Kidney (tissue), 14 donors: ENCODE data around the gene PABPN1. TPM values are rescaled to one million over a fixed set of nuclear protein-coding genes. Genes with fewer than 3 reads are reported as not detected.

Experiments used
- DNase-seq, 5 donors: peaks; one replicate each; pipeline ENCODE4 v3.0.0-alpha.2; 2013 to 2020
- FAIRE-seq: peaks from 2 replicates; lab custom pipeline; 2012; peaks lifted over from hg19 to GRCh38; lab: Jason Lieb, UNC
- H3K27ac ChIP-seq, 2 donors: one replicate each; pipeline ENCODE4 v1.7.0; 2013; ENCODE audit warnings: low read depth in 2 of 2, low read length in 2 of 2, inconsistent platforms in 1 of 2
- H3K27me3 ChIP-seq: one replicate; pipeline ENCODE4 v1.7.1; 2013; ENCODE audit warnings: low read length, inconsistent platforms; ENCODE audit not compliant: control insufficient read depth, insufficient read depth
- H3K36me3 ChIP-seq, 3 donors: one replicate each; pipeline versions ENCODE4 v1.7.0 to v1.7.1; 2013; ENCODE audit warnings: low read length in 3 of 3, control low read depth in 1 of 3, inconsistent platforms in 1 of 3; ENCODE audit not compliant: insufficient read depth in 3 of 3, control insufficient read depth in 2 of 3
- H3K4me1 ChIP-seq, 3 donors: one replicate each; pipeline versions ENCODE4 v1.7.0 to v1.7.1; 2013; ENCODE audit warnings: low read length in 3 of 3, inconsistent platforms in 1 of 3, low read depth in 1 of 3; ENCODE audit not compliant: control insufficient read depth in 2 of 3, insufficient read depth in 2 of 3
- H3K4me3 ChIP-seq, 3 donors: one replicate each; pipeline versions ENCODE4 v1.7.0 to v1.8.1; 2013; ENCODE audit warnings: low read length in 3 of 3, control low read depth in 1 of 3, inconsistent platforms in 1 of 3
- H3K9ac ChIP-seq, 3 donors: one replicate each; pipeline versions ENCODE4 v1.7.0 to v1.7.1; 2013; ENCODE audit warnings: low read length in 3 of 3, control low read depth in 1 of 3, inconsistent platforms in 1 of 3
- H3K9me3 ChIP-seq, 3 donors: one replicate each; pipeline versions ENCODE4 v1.7.0 to v1.7.1; 2013; ENCODE audit warnings: low read length in 3 of 3, control low read depth in 1 of 3, inconsistent platforms in 1 of 3; ENCODE audit not compliant: control insufficient read depth in 2 of 3, insufficient read depth in 1 of 3
- intact Hi-C: fragments of 100-400 bp; cut with DNase I; formaldehyde crosslinking; loops from one replicate; pipeline ENCODE4 v1.11.1; 2022
- polyA plus RNA-seq: library from polyadenylated mRNA; stranded (reverse); fragments of 350-450 nt; fragmentation: Illumina TruSeq; extraction: RNeasy Lipid Tissue Mini Kit (QIAGEN cat#74804); gene quantifications from one replicate; pipeline ENCODE4 v1.2.3, GENCODE V29; 2014; ENCODE audit warnings: low read depth, low replicate concordance; ENCODE audit not compliant: insufficient read depth
- total RNA-seq: library from RNA; stranded (reverse); fragmentation: NEBNext Ultra II Directional; extraction: Animal tissue kit (Norgen Biotek cat#: 25700); gene quantifications from one replicate; pipeline ENCODE4 v1.2.1, GENCODE V29; 2021
- TF ChIP-seq, protein P1 (sequence below): IDR thresholded peaks from 3 replicates; pipeline ENCODE4 v1.5.1; 2012; ENCODE audit warnings: mild to moderate bottlenecking, moderate library complexity, borderline replicate concordance; ENCODE audit not compliant: insufficient read depth; ENCODE audit errors: extremely low read depth
- donor health status: control.
- donor health status: control.
- donor health status: control.
- donor health status: control.
- donor health status: control.
- donor health status: DM: yes; HTN: yes; CAD: no.
- donor health status: Normal renal cell carcinoma (clear cell type).

The PABPN1 gene
- total and polyA plus RNA-seq, 2 donors from 2014 or later, result 140 to 145 TPM

DNA sequence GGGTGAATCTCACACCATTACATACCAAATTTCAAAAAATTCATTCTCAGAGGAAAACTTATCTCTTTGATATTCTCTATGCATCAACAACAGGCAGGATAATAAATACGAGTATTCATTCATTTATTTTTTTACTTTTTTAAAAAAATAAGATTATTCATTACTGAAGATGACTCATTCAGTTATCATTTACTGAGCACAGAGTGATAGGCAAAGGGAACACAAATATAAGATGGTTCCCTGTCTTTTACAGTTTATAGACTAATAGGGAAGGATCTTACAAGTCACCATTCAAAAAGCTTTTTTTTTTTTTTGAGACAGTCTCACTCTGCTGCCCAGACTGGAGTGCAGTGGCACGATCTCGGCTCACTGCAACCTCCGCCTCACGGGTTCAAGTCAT is 5.0 kb upstream of the PABPN1 start:
- H3K4me3 ChIP-seq, result no peak overlapping the region
- no peak overlapping the region for H3K9ac ChIP-seq
- H3K27ac ChIP-seq, result no peak overlapping the region
- H3K36me3 ChIP-seq, result peaks cover 0 to 3% (median 0%) of the 10 kb centered on the region in 3 donors
- H3K27me3 ChIP-seq, result no peaks in the 10 kb centered on the region
- DNase-seq (no peak), FAIRE-seq (no peak)
- peaks cover 0 to 5% (median 0%) of the 10 kb centered on the region in 3 donors for H3K4me1 ChIP-seq
- intact Hi-C loops, result no loop called here
- H3K9me3 ChIP-seq, result no peaks in the 10 kb centered on the region
- TF ChIP-seq, protein P1, sequence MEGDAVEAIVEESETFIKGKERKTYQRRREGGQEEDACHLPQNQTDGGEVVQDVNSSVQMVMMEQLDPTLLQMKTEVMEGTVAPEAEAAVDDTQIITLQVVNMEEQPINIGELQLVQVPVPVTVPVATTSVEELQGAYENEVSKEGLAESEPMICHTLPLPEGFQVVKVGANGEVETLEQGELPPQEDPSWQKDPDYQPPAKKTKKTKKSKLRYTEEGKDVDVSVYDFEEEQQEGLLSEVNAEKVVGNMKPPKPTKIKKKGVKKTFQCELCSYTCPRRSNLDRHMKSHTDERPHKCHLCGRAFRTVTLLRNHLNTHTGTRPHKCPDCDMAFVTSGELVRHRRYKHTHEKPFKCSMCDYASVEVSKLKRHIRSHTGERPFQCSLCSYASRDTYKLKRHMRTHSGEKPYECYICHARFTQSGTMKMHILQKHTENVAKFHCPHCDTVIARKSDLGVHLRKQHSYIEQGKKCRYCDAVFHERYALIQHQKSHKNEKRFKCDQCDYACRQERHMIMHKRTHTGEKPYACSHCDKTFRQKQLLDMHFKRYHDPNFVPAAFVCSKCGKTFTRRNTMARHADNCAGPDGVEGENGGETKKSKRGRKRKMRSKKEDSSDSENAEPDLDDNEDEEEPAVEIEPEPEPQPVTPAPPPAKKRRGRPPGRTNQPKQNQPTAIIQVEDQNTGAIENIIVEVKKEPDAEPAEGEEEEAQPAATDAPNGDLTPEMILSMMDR, result no peak

DNA sequence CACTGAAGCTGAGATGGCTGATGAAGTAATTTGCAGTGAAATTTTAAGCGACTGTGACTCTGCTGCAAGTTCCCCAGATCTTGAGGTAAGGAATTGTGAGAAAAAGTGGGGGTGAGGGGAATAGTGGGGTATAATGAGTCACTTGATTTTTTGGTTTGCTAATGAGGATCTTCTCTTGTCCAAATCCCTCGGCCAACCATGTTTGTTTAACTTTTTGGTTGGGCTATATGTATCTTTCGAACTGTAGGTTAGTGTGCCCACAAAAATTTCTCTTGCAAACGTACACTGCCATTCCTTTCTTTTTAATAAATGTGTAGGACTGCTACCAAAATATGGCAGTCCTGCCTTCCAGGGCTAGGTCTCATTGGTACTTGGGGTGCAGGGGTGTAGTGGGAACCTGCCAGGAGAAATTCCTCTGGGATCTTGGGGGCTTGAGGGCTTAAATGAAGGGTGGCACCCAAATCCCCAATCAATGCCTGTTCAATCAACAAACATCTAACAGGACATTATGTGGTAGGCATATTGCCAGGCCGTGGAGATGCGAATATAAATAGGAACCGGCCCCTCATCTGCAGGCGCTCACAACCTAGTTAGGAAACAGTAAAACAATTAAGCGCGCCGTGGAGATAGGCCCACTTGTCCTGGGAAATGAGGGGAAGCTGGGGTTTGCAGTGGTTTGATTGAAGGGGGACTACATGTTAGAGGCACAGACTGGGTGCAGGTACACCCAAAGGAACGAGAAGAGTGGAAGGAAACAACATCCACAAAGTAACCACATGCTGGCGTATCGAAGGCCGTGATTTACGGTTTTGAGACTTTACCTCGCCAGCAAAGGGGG is 1.3 kb upstream of the PABPN1 start:
- H3K4me1 ChIP-seq, result peaks cover 3 to 19% (median 16%) of the 10 kb centered on the region in 3 donors
- TF ChIP-seq, protein P1, result no peak
- no peaks in the 10 kb centered on the region for H3K9me3 ChIP-seq
- H3K4me3 ChIP-seq, result peak overlapping the region; percentile 73 to 84 (median 77)
- no peak for DNase-seq
- no peak for FAIRE-seq
- peak overlapping the region in 2 of 3 donors; percentile 75 to 80 for H3K9ac ChIP-seq
- H3K27me3 ChIP-seq, result no peaks in the 10 kb centered on the region
- intact Hi-C loops, result no loop called here
- peak overlapping the region; percentile 92 to 98 for H3K27ac ChIP-seq
- peaks cover 9 to 24% (median 10%) of the 10 kb centered on the region in 3 donors for H3K36me3 ChIP-seq

DNA sequence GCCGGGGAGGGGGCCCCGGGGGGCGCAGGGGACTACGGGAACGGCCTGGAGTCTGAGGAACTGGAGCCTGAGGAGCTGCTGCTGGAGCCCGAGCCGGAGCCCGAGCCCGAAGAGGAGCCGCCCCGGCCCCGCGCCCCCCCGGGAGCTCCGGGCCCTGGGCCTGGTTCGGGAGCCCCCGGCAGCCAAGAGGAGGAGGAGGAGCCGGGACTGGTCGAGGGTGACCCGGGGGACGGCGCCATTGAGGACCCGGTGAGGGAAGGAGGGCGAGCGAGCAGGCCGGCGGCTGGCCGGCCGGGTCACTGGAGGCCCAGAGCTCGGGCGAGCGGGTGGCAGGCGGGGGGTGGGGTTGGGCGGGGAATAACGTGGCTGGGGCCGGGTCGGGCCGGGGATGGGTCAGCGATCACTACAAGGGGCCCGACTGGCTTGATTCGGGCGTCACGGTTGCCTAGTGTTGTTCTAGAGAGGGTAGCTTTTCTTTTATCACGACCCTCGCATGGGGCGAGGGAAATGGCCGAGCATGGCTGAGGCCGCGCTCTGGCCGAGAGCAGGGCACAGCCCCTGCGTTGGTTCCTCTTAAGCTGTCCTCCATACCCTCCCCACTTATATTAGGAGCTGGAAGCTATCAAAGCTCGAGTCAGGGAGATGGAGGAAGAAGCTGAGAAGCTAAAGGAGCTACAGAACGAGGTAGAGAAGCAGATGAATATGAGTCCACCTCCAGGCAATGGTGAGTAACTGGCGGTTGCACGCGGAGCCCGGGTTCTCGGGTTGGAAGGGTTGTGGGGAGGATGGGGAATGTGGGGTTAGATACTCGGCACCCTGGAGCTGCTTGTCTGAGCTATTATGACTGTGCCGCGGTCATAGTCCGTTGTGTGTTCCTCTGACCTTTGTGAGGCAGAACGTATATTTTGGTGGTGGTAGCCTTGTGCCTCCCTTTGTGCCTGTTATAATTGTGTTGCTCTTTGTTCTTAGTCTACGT is 603 bp downstream of the PABPN1 start:
- TF ChIP-seq, protein P1, result no peak
- DNase-seq (peak; percentile 59 to 89 (median 60)), FAIRE-seq (no peak)
- H3K27me3 ChIP-seq, result no peaks in the 10 kb centered on the region
- H3K4me1 ChIP-seq, result peaks cover 3 to 19% (median 16%) of the 10 kb centered on the region in 3 donors
- peak overlapping the region; percentile 89 to 100 (median 96) for H3K4me3 ChIP-seq
- peaks cover 9 to 25% (median 10%) of the 10 kb centered on the region in 3 donors for H3K36me3 ChIP-seq
- H3K9ac ChIP-seq, result peak overlapping the region; percentile 84 to 98 (median 95)
- H3K27ac ChIP-seq, result peak overlapping the region; percentile 86 to 92
- no peaks in the 10 kb centered on the region for H3K9me3 ChIP-seq
- intact Hi-C loops, result no loop called here
